Measurements from ENCODE around the gene ACAP3. TPM values are rescaled to one million over a fixed set of nuclear protein-coding genes. Genes with fewer than 3 reads are reported as not detected.
A peak's percentile ranks its signal among the peaks of the same experiment; 100 is the strongest.

The ACAP3 gene
- total RNA-seq, 1 donor from 2014 or later: 34.0 TPM

DNA sequence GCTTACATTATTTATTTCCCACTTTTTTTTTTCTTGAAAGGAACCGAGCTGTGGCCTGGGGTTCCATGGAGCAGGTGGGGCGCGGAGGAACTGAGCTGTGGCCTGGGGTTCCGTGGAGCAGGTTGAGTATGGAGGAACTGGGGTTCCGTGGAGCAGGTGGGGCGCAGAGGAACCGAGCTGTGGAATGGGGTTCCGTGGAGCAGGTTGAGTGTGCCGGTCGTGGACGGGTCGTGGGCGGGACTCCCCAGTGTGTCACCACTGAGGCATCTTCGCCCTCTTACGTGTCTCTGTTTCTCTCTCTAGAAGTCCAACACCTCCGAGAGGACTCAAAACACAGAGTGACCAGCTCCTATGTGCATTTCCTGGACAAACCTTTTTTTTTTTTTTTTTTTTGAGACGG is 28.7 kb downstream of the ACAP3 start:
- FAIRE-seq (no peak), DNase-seq (ENCODE audit: low read depth) (no peak)
- TF ChIP-seq, protein P1, sequence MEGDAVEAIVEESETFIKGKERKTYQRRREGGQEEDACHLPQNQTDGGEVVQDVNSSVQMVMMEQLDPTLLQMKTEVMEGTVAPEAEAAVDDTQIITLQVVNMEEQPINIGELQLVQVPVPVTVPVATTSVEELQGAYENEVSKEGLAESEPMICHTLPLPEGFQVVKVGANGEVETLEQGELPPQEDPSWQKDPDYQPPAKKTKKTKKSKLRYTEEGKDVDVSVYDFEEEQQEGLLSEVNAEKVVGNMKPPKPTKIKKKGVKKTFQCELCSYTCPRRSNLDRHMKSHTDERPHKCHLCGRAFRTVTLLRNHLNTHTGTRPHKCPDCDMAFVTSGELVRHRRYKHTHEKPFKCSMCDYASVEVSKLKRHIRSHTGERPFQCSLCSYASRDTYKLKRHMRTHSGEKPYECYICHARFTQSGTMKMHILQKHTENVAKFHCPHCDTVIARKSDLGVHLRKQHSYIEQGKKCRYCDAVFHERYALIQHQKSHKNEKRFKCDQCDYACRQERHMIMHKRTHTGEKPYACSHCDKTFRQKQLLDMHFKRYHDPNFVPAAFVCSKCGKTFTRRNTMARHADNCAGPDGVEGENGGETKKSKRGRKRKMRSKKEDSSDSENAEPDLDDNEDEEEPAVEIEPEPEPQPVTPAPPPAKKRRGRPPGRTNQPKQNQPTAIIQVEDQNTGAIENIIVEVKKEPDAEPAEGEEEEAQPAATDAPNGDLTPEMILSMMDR (IDR thresholded peaks at IDR 0.05; ENCODE audit: insufficient read depth, low read length, severe bottlenecking): no peak
- Histone ChIP-seq H3K4me3 (ENCODE audit: low read depth, low read length) (no peak overlapping the region), H3K27me3 (ENCODE audit: control insufficient read depth, insufficient read depth, low read length) (no peaks in the 10 kb centered on the region), H3K36me3 (ENCODE audit: control insufficient read depth, insufficient read depth, low read length) (no peaks in the 10 kb centered on the region)

DNA sequence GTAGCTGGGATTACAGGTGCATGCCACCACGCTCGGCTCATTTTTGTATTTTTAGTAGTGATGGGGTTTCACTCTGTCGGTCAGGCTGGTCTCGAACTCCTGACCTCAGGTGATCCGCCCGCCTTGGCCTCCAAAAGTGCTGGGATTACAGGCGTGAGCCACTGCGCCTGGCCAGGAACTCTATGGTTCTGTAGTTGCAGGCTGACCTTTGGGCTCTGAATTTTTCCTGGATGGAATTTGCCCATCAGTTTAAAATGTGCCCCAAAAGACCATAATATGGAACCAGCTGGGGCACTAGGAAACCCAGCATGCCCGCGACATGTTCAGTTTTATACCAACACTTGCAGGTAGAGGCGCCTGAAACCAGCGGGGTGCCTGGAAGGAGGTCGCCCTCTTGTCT is 29.1 kb downstream of the ACAP3 start:
- no peak for DNase-seq (ENCODE audit: low read depth)
- H3K27me3 ChIP-seq (ENCODE audit: control insufficient read depth, insufficient read depth, low read length): no peaks in the 10 kb centered on the region
- H3K4me3 ChIP-seq (ENCODE audit: low read depth, low read length): no peak overlapping the region
- FAIRE-seq: no peak
- TF ChIP-seq, protein P1 (IDR thresholded peaks at IDR 0.05; ENCODE audit: insufficient read depth, low read length, severe bottlenecking): no peak
- no peaks in the 10 kb centered on the region for H3K36me3 ChIP-seq (ENCODE audit: control insufficient read depth, insufficient read depth, low read length)

DNA sequence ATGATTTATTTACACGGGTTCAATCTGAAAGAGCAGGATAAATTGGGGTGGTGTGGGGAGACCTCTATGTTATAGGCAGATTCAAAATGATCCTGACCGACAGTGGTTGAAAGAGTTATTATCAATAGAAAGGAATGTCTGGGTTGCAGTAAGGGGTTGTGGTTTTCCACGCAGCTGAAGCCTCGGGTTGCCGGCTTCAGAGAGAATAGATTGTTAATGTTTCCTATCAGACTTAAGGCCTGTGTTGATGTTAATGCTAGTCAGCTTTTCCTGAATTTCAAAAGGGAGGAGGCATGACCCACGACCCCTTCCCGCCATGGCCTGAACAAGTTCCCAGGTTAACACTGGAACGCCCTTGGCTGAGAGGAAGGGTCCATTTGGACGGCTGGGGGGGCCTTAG is 31.9 kb downstream of the ACAP3 start:
- H3K27me3 ChIP-seq (ENCODE audit: control insufficient read depth, insufficient read depth, low read length): no peaks in the 10 kb centered on the region
- H3K4me3 ChIP-seq (ENCODE audit: low read depth, low read length): no peak overlapping the region
- H3K36me3 ChIP-seq (ENCODE audit: control insufficient read depth, insufficient read depth, low read length): peaks cover 2% of the 10 kb centered on the region
- DNase-seq (ENCODE audit: low read depth): no peak
- TF ChIP-seq, protein P1 (IDR thresholded peaks at IDR 0.05; ENCODE audit: insufficient read depth, low read length, severe bottlenecking): no peak
- FAIRE-seq: no peak

DNA sequence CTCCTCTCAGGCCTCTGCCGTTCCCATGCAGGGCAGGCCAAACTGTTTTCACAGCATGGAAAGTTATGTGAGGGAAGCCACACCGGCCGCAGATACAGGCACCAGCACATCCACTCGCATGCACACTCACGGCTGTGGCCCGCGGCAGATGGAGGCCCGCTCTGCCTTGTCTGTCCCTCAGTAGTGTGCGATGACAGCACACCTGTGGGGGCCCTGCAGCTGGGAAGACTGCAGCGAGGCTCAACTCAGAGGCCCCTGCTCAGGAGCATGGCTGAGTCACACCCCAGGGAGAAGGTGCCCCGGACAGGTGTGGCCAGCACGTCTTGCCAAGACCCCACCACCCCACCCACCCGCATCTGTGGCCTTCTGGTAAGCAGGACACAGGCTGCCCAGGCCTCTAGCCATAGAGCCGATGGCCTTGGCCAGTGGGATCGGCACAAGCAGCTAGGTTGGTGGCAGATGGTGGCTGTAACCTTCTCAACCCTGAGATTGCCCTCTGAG is 32.7 kb downstream of the ACAP3 start:
- TF ChIP-seq, protein P1 (IDR thresholded peaks at IDR 0.05; ENCODE audit: insufficient read depth, low read length, severe bottlenecking): no peak
- Histone ChIP-seq H3K4me3 (ENCODE audit: low read depth, low read length) (no peak overlapping the region), H3K27me3 (ENCODE audit: control insufficient read depth, insufficient read depth, low read length) (no peaks in the 10 kb centered on the region), H3K36me3 (ENCODE audit: control insufficient read depth, insufficient read depth, low read length) (peaks cover 2% of the 10 kb centered on the region)
- DNase-seq (ENCODE audit: low read depth): no peak
- no peak for FAIRE-seq

DNA sequence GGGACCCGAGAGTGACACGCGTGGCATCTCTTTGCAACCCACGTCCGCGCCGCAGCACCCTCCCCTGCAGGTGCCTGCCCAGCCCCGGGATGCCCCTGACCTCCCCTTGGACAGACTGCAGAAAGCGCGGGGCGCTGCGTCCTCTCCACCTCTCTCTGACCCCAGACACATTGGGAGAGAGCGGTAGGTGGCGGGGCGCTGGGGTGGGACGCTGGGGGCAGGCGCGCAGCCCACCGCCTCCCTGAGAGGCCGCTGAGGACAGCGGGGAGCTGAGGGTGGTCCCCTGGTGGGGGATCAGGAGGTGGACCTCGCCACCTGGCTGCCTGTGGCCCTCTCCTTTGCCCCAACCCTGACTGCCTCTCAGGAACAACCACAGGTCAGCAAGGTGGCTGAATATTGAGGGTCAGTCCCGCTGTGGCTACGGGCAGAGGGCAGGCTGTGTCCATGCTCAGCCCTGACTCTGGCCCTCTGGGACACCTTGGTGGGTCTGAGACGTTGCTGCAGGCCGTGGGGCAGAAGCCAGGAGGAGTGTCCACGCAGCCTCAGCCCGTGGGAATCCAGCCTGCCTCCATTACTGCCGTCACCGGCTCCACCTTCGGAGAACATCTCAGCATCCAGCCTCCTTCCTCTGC is 33.3 kb downstream of the ACAP3 start:
- DNase-seq (ENCODE audit: low read depth): no peak
- FAIRE-seq: no peak
- peak overlapping the region; percentile 85 for H3K4me3 ChIP-seq (ENCODE audit: low read depth, low read length)
- peaks cover 2% of the 10 kb centered on the region for H3K36me3 ChIP-seq (ENCODE audit: control insufficient read depth, insufficient read depth, low read length)
- TF ChIP-seq, protein P1 (IDR thresholded peaks at IDR 0.05; ENCODE audit: insufficient read depth, low read length, severe bottlenecking): no peak
- no peaks in the 10 kb centered on the region for H3K27me3 ChIP-seq (ENCODE audit: control insufficient read depth, insufficient read depth, low read length)
